Smooth muscle cell (in vitro differentiated cells): ENCODE results near the gene PLA2G4A. TPM values are rescaled to one million over a fixed set of nuclear protein-coding genes. Genes with fewer than 3 reads are reported as not detected.

ENCODE experiments used
- DNase-seq: peaks from one replicate; lab custom pipeline; 2025; ENCODE audit not compliant: unreplicated experiment; lab: John Stamatoyannopoulos, UW
- H2AFZ ChIP-seq: fragments of 200-600 bp; sonication (generic); 2 replicates; pipeline ENCODE4 v1.6.0; 2016; ENCODE audit warnings: antibody characterized with exemption, low read depth, mild to moderate bottlenecking
- H3F3A ChIP-seq: fragments of 200-600 bp; sonication (generic); 2 replicates; pipeline ENCODE4 v1.6.0; 2017; ENCODE audit warnings: antibody characterized with exemption, low read depth
- H3K27ac ChIP-seq: fragments of 200-600 bp; sonication (generic); 2 replicates; pipeline ENCODE4 v1.5.1; 2016; ENCODE audit warnings: low read depth, mild to moderate bottlenecking
- H3K27me3 ChIP-seq: fragments of 200-600 bp; sonication (generic); 2 replicates; pipeline ENCODE4 v1.6.1; 2016; ENCODE audit warnings: low read depth, mild to moderate bottlenecking
- H3K36me3 ChIP-seq: fragments of 200-600 bp; sonication (generic); 2 replicates; pipeline ENCODE4 v1.5.1; 2016; ENCODE audit warnings: low read depth
- H3K4me1 ChIP-seq: fragments of 200-600 bp; sonication (generic); 2 replicates; pipeline ENCODE4 v1.5.1; 2016; ENCODE audit warnings: low read depth
- H3K4me2 ChIP-seq: fragments of 200-600 bp; sonication (generic); 2 replicates; pipeline ENCODE4 v1.6.0; 2016; ENCODE audit warnings: mild to moderate bottlenecking
- H3K4me3 ChIP-seq: fragments of 200-600 bp; sonication (generic); 2 replicates; pipeline ENCODE4 v1.5.1; 2016; ENCODE audit warnings: mild to moderate bottlenecking
- H3K79me2 ChIP-seq: fragments of 200-600 bp; sonication (generic); 2 replicates; pipeline ENCODE4 v1.6.0; 2016; ENCODE audit warnings: low read depth, mild to moderate bottlenecking
- H3K9ac ChIP-seq: fragments of 200-600 bp; sonication (generic); 2 replicates; pipeline ENCODE4 v1.6.0; 2016; ENCODE audit warnings: low read depth
- H3K9me3 ChIP-seq: fragments of 200-600 bp; sonication (generic); replicated peaks from 2 replicates; pipeline ENCODE4 v1.5.1; 2016; ENCODE audit warnings: low read depth
- H4K20me1 ChIP-seq: fragments of 200-600 bp; sonication (generic); 2 replicates; pipeline ENCODE4 v1.6.0; 2016; ENCODE audit warnings: low read depth
- CTCF ChIP-seq: fragments of 200-600 bp; sonication (generic); IDR thresholded peaks from 2 replicates; pipeline ENCODE4 v1.5.1; 2017; ENCODE audit warnings: borderline replicate concordance, mild to moderate bottlenecking, antibody characterized with exemption; ENCODE audit not compliant: insufficient read depth, poor library complexity, severe bottlenecking
- WGBS: methylation state at CpG from one replicate; pipeline ENCODE4 v1.1.7; 2016; ENCODE audit warnings: low lambda C conversion rate; 5-methylcytosine and 5-hydroxymethylcytosine counted together
- polyA plus RNA-seq: library from polyadenylated mRNA; unstranded; fragments of >200 nt; fragmentation: Nextera tagmentation; extraction: Ambion mirVana; gene quantifications from 2 replicates; pipeline ENCODE4 v1.2.1, GENCODE V29; 2016
- total RNA-seq: library from RNA; depleted of rRNA; stranded (reverse); fragments of >200 nt; gene quantifications from 2 replicates; pipeline ENCODE4 v1.2.3, GENCODE V29; 2014

The PLA2G4A gene
- total and polyA plus RNA-seq, 2 experiments from 2014 or later = 3.3 to 7.8 TPM

- no peak overlapping the region for H3K4me3 ChIP-seq
- peak overlapping the region; percentile 46 for H3K27ac ChIP-seq
- H3F3A ChIP-seq = no peaks in the 10 kb centered on the region
- H3K4me1 ChIP-seq = no peaks in the 10 kb centered on the region
- H3K36me3 ChIP-seq = no peaks in the 10 kb centered on the region
- TF ChIP-seq CTCF = no peak
- DNase-seq = no peak
- no peaks in the 10 kb centered on the region for H3K27me3 ChIP-seq
- no peaks in the 10 kb centered on the region for H3K9me3 ChIP-seq
- H3K9ac ChIP-seq = no peak overlapping the region
- no peak overlapping the region for H2AFZ ChIP-seq
- H3K79me2 ChIP-seq = no peaks in the 10 kb centered on the region
- no peaks in the 10 kb centered on the region for H4K20me1 ChIP-seq
- peak overlapping the region; percentile 62 for H3K4me2 ChIP-seq
- WGBS = 26% methylated on average over 2 of the region's 2 CpGs
These were observed 58.5 kb downstream of the PLA2G4A start for GRCh38 chr1:186887203-186887602.

GRCh38 chr1:186888367-186888766 lies 59.6 kb downstream of the PLA2G4A start:
- no peaks in the 10 kb centered on the region for H3F3A ChIP-seq
- TF ChIP-seq CTCF = no peak
- no peak overlapping the region for H2AFZ ChIP-seq
- H3K9ac ChIP-seq = no peak overlapping the region
- no peaks in the 10 kb centered on the region for H3K79me2 ChIP-seq
- no peaks in the 10 kb centered on the region for H4K20me1 ChIP-seq
- no peak overlapping the region for H3K4me3 ChIP-seq
- no peak overlapping the region for H3K27ac ChIP-seq
- WGBS = 73% methylated on average over 2 of the region's 2 CpGs
- no peaks in the 10 kb centered on the region for H3K9me3 ChIP-seq
- H3K4me2 ChIP-seq = no peak overlapping the region
- H3K27me3 ChIP-seq = no peaks in the 10 kb centered on the region
- no peaks in the 10 kb centered on the region for H3K36me3 ChIP-seq
- no peak for DNase-seq
- no peaks in the 10 kb centered on the region for H3K4me1 ChIP-seq

- no peak for DNase-seq
- Histone ChIP-seq H3K9ac (no peak overlapping the region), H3K79me2 (no peaks in the 10 kb centered on the region), H3K4me1 (peaks cover 9% of the 10 kb centered on the region), H3K9me3 (no peaks in the 10 kb centered on the region), H3K27ac (no peak overlapping the region), H2AFZ (no peak overlapping the region), H4K20me1 (no peaks in the 10 kb centered on the region), H3K36me3 (no peaks in the 10 kb centered on the region), H3K4me2 (no peak overlapping the region), H3F3A (peaks cover 8% of the 10 kb centered on the region), H3K4me3 (no peak overlapping the region), H3K27me3 (no peaks in the 10 kb centered on the region)
- no peak for TF ChIP-seq CTCF
These were observed 64.2 kb downstream of the PLA2G4A start for GRCh38 chr1:186892936-186893335.

- H3K4me2 ChIP-seq = no peak overlapping the region
- no peak for TF ChIP-seq CTCF
- H4K20me1 ChIP-seq = no peaks in the 10 kb centered on the region
- peaks cover 8% of the 10 kb centered on the region for H3F3A ChIP-seq
- no peaks in the 10 kb centered on the region for H3K79me2 ChIP-seq
- peak overlapping the region; percentile 39 for H2AFZ ChIP-seq
- peak overlapping the region; percentile 27 for H3K27ac ChIP-seq
- H3K9me3 ChIP-seq = no peaks in the 10 kb centered on the region
- peaks cover 9% of the 10 kb centered on the region for H3K4me1 ChIP-seq
- no peaks in the 10 kb centered on the region for H3K27me3 ChIP-seq
- no peak for DNase-seq
- no peak overlapping the region for H3K4me3 ChIP-seq
- H3K9ac ChIP-seq = no peak overlapping the region
- H3K36me3 ChIP-seq = no peaks in the 10 kb centered on the region
These were observed 65.7 kb downstream of the PLA2G4A start for GRCh38 chr1:186894415-186894814.
